ENCODE results near the gene FOLR1. TPM values are rescaled to one million over a fixed set of nuclear protein-coding genes. Genes with fewer than 3 reads are reported as not detected.

Gene FOLR1
- polyA plus RNA-seq, 1 of the 3 experiments (the other 2 are of a cell fraction) = not detected

DNA sequence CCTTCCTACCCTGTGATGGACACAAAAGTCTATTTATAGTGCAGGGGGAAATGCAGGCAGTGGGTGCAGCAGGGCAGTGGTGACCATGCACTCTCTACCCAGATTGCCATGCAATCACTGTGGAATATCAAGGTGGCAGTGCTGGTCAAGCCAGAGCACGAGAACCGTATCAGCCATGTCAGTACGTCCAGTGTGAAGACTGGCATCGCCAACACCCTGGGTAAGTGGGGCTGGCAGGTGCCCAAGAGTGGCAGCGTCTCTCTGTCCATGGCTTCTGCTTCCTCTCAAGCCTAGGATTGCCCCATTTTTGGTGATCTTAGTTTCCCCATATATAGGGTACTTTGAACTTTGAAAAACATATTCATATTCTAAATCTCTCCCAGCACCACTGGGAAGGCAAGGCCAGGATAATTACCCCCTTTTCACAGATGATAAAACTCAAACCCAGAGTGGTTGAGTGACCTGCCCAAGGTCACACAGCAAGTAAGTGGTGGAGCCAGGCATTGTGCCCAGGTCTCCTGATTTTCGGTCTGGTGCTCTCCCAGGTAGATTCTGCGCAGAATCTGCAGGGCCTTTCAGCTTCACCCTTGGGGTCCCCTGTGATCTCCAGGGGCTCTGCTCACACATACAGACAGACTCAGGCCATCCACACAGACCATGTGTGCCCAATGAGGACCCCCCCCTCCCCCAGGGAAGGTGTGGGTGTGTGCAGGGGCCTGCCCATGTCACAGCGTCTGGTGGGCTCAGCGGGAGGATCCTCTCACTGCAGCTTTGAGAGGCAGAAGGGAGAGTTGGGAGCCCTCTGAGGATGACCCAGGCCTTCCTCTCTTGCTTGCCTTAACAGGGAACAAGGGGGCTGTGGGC lies 39.7 kb downstream of the FOLR1 start:
- Histone ChIP-seq H3K36me3 (replicated peaks in 1 of 2; ENCODE audit: control insufficient read depth in 1 of 2, insufficient read depth in 2 of 2, low read length in 1 of 2) (peaks cover 59 to 82% of the 10 kb centered on the region in 2 experiments), H3K27me3 (ENCODE audit: insufficient read depth) (no peaks in the 10 kb centered on the region), H3K27ac (ENCODE audit: low read depth in 2 of 2, low read length in 1 of 2) (no peak overlapping the region; a peak in 1 of 4 replicates), H3K9me3 (no peaks in the 10 kb centered on the region), H3K79me2 (ENCODE audit: insufficient read depth) (peaks cover 32% of the 10 kb centered on the region), H3K9me2 (no peaks in the 10 kb centered on the region), H3K4me1 (ENCODE audit: control insufficient read depth in 1 of 2, insufficient read depth in 2 of 2, low read depth in 1 of 2, low read length in 1 of 2) (peaks cover 0 to 25% of the 10 kb centered on the region in 2 experiments; a peak in 2 of 4 replicates), H2AFZ (ENCODE audit: low read depth) (no peak overlapping the region), H3K4me2 (no peak overlapping the region), H4K20me1 (ENCODE audit: insufficient read depth) (peaks cover 33% of the 10 kb centered on the region), H3F3A (replicated peaks; ENCODE audit: insufficient read depth) (peaks cover 32% of the 10 kb centered on the region), H3K9ac (no peak overlapping the region), H3K4me3 (ENCODE audit: low read depth in 2 of 2, low read length in 1 of 2) (no peak overlapping the region)
- no peak for DNase-seq
- ChIA-PET CTCF (no interaction called here), POLR2A (interaction anchor here (1.7 to 2.2 kb wide), 2 partner anchors 9 to 199 kb away, joined by 7 to 9 read pairs; no protein-coding TSS in a partner anchor)
- 94% methylated on average over 7 of the region's 9 CpGs for WGBS (ENCODE audit: low lambda C conversion rate)
- no peak for TF ChIP-seq TAF1 (IDR thresholded peaks at IDR 0.05; ENCODE audit: borderline replicate concordance, low read depth, low read length)
- TF ChIP-seq EZH2phosphoT487 (IDR thresholded peaks at IDR 0.05; ENCODE audit: borderline replicate concordance, low read depth) = no peak
- TF ChIP-seq YY1 (IDR thresholded peaks at IDR 0.05; ENCODE audit: low read depth) = no peak
- no peak for TF ChIP-seq FOXM1 (IDR thresholded peaks at IDR 0.05; ENCODE audit: low read depth)
- TF ChIP-seq RAD21 (IDR thresholded peaks at IDR 0.05; ENCODE audit: low read length) = no peak
- TF ChIP-seq MEF2A (IDR thresholded peaks at IDR 0.05; ENCODE audit: borderline replicate concordance, low read depth) = no peak
- no peak for TF ChIP-seq REST (IDR thresholded peaks at IDR 0.05; ENCODE audit: low read depth, low read length)
- no peak for TF ChIP-seq SIN3A (IDR thresholded peaks at IDR 0.05; ENCODE audit: borderline replicate concordance, low read depth, low read length)
- TF ChIP-seq ELF1 (IDR thresholded peaks at IDR 0.05) = no peak

GRCh38 chr11:72232260-72233055 lies 40.5 kb downstream of the FOLR1 start:
- CTCF ChIA-PET = interaction anchor here (1.0 to 1.3 kb wide), 3 partner anchors 182 to 207 kb away, joined by 3 to 4 read pairs (median 3); no protein-coding TSS in a partner anchor
- Histone ChIP-seq H3K79me2 (ENCODE audit: insufficient read depth) (peaks cover 23% of the 10 kb centered on the region; the same call in 1 of the 2 replicates), H3K27ac (ENCODE audit: low read depth in 2 of 2, low read length in 1 of 2) (no peak overlapping the region; a peak in 1 of 4 replicates), H3K36me3 (replicated peaks in 1 of 2; ENCODE audit: control insufficient read depth in 1 of 2, insufficient read depth in 2 of 2, low read length in 1 of 2) (peaks cover 52 to 82% of the 10 kb centered on the region in 2 experiments), H3K27me3 (ENCODE audit: insufficient read depth) (no peaks in the 10 kb centered on the region), H3K9me2 (no peaks in the 10 kb centered on the region), H3K4me1 (ENCODE audit: control insufficient read depth in 1 of 2, insufficient read depth in 2 of 2, low read depth in 1 of 2, low read length in 1 of 2) (peaks cover 0 to 21% of the 10 kb centered on the region in 2 experiments; a peak in 2 of 4 replicates), H4K20me1 (ENCODE audit: insufficient read depth) (peaks cover 30% of the 10 kb centered on the region), H3K9ac (no peak overlapping the region), H3K4me3 (ENCODE audit: low read depth in 2 of 2, low read length in 1 of 2) (no peak overlapping the region), H3F3A (replicated peaks; ENCODE audit: insufficient read depth) (peaks cover 40% of the 10 kb centered on the region), H2AFZ (ENCODE audit: low read depth) (no peak overlapping the region), H3K4me2 (no peak overlapping the region), H3K9me3 (no peaks in the 10 kb centered on the region)
- DNase-seq = no peak
- POLR2A ChIA-PET = interaction anchor here (0.7 to 2.2 kb wide), 4 partner anchors 9 to 198 kb away, joined by 3 to 9 read pairs (median 5); no protein-coding TSS in a partner anchor
- TF ChIP-seq TCF12 (IDR thresholded peaks at IDR 0.05) (no peak), EP300 (IDR thresholded peaks at IDR 0.05; ENCODE audit: borderline replicate concordance in 1 of 2, low read depth in 1 of 2, low read length in 1 of 2) (no peak), CHD2 (IDR thresholded peaks at IDR 0.05; ENCODE audit: low read length, partially characterized antibody) (no peak), POLR2AphosphoS5 (IDR thresholded peaks at IDR 0.05; ENCODE audit: low read depth, low read length) (0 out of 2 replicates have a peak, but pooled peaks have one; percentile 12), NRF1 (IDR thresholded peaks at IDR 0.05; ENCODE audit: low read depth, low read length) (no peak)
- WGBS (ENCODE audit: low lambda C conversion rate) = 96% methylated on average over 16 of the region's 18 CpGs
